Adrenal gland (tissue), 5 donors: ENCODE measurements around the gene PLOD3.

ENCODE experiments used
- CTCF ChIP-seq, 6 experiments: fragments of 450-650 bp in 4 of 6; fragments of 200-600 bp in 2 of 6; sonication (generic) in 1 of 6; IDR thresholded peaks; 1 replicate in 5 of 6; 2 replicates in 1 of 6; pipeline versions ENCODE4 v1.5.1 to v1.8.0; 2016 to 2021; ENCODE audit warnings: antibody characterized with exemption in 6 of 6, mild to moderate bottlenecking in 2 of 6, moderate library complexity in 1 of 6
- POLR2A ChIP-seq, 2 donors: fragments of 450-650 bp; IDR thresholded peaks; one replicate each; pipeline ENCODE4 v1.6.1; 2017; ENCODE audit warnings: antibody characterized with exemption in 2 of 2, mild to moderate bottlenecking in 2 of 2, moderate library complexity in 1 of 2
- donor health status: DM: no; HTN: no; CAD: no.

DNA sequence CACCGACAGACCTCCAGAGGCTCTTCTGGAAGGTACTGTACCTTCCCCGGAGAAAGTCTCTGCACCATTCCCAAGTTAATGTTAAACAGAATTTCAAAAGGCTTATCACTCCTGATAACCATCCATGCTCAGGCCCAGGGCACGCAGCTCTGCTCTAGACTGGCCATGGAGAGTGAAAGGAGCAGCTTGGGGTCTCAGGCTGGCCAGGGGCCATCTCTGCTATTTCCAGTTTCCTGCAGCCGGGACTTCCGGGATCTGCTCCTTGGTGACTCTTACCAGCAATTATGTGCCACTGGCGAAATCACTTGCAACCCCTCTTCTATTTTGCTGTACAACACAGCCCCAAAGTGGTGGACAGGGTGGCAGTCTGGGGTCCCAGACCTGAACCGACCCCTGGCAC lies 14.3 kb upstream of the PLOD3 start:
- TF ChIP-seq POLR2A (IDR thresholded peaks at IDR 0.05), result no peak
- TF ChIP-seq CTCF (IDR thresholded peaks at IDR 0.05), result no peak
